ENCODE data around the gene SUSD6. TPM values are rescaled to one million over a fixed set of nuclear protein-coding genes. Genes with fewer than 3 reads are reported as not detected.

SUSD6 gene
- polyA plus RNA-seq, 1 experiment: 14.4 TPM

DNA sequence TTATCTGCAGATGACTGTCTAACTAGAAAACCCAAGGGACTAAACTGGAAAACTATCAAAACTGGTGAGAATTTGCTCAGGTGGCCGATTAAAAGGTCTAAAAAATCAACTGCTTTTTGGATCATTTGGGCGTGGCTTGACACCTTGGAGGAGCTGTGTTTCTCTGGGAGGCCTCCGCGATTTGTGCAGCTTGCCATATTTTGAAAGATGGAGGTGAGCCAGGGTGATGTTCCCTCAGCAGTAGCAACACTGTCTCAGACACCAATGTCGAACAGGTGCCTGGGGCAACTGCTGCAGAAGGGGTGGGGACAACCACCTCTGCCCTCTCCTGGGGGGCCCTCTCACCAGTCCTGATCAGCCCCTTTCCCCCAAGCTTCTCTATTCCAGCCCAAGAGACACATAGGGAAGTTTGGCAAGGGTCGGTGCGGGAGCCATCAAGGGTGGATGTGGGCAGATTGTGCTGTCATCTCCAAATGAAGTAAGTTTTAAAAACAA, 40.5 kb upstream of the SUSD6 start:
- Histone ChIP-seq H3K4me3 (ENCODE audit: low read depth, low read length) (no peak overlapping the region), H3K27ac (ENCODE audit: low read depth, low read length) (no peak overlapping the region), H3K27me3 (ENCODE audit: control insufficient read depth, insufficient read depth, low read length) (peaks cover 74% of the 10 kb centered on the region), H3K9me3 (ENCODE audit: control insufficient read depth, insufficient read depth, low read length) (peaks cover 4% of the 10 kb centered on the region; the same call in 1 of the 2 replicates)
- CTCF ChIA-PET: interaction anchor here (1.2 to 2.5 kb wide), 3 partner anchors 35 to 157 kb away, joined by 3 to 10 read pairs (median 5); no protein-coding TSS in a partner anchor
- POLR2A ChIA-PET: no interaction called here
- TF ChIP-seq, protein P1, sequence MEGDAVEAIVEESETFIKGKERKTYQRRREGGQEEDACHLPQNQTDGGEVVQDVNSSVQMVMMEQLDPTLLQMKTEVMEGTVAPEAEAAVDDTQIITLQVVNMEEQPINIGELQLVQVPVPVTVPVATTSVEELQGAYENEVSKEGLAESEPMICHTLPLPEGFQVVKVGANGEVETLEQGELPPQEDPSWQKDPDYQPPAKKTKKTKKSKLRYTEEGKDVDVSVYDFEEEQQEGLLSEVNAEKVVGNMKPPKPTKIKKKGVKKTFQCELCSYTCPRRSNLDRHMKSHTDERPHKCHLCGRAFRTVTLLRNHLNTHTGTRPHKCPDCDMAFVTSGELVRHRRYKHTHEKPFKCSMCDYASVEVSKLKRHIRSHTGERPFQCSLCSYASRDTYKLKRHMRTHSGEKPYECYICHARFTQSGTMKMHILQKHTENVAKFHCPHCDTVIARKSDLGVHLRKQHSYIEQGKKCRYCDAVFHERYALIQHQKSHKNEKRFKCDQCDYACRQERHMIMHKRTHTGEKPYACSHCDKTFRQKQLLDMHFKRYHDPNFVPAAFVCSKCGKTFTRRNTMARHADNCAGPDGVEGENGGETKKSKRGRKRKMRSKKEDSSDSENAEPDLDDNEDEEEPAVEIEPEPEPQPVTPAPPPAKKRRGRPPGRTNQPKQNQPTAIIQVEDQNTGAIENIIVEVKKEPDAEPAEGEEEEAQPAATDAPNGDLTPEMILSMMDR (IDR thresholded peaks at IDR 0.05; ENCODE audit: low read depth, low read length): no peak
- no peak for DNase-seq (ENCODE audit: low read depth, low spot score)

DNA sequence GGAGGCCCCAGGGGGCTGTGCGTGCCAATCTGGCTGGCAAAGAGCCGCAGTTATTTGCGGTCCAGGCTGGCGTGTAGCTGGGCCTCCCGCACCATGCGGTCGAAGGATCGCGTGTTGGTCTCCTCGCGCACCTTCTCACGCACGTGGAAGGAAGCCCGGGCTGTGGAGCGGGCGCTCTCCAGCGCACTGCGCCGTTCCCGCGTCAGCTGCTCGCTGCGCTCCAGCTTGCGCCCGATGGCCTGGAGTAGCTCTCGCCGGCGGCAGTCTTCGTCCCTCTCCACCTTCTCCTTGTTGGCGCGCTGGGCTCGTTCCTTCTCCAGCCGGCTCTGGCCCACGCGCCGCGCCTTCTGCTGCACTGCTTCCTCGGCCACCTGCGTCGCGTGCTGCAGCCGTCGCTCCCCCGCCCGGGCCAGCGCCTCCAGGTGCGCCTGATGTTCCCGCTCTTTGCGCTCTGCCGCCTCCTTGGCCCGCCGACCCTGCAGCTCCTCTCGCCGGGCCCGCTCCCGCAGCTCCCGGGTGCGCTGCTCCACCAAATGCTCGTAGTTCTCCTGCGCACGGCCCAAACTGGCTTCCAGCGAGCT, 39.9 kb upstream of the SUSD6 start:
- CTCF ChIA-PET: interaction anchor here (0.8 to 2.9 kb wide), 7 partner anchors 13 to 331 kb away, joined by 3 to 17 read pairs (median 4); no protein-coding TSS in a partner anchor
- peaks cover 80% of the 10 kb centered on the region for H3K27me3 ChIP-seq (ENCODE audit: control insufficient read depth, insufficient read depth, low read length)
- POLR2A ChIA-PET: interaction anchor here (1.2 kb wide), 1 partner anchor 18 kb away, joined by 3 read pairs; no protein-coding TSS in a partner anchor
- no peak for DNase-seq (ENCODE audit: low read depth, low spot score)
- no peak overlapping the region for H3K27ac ChIP-seq (ENCODE audit: low read depth, low read length)
- peaks cover 4% of the 10 kb centered on the region; the same call in 1 of the 2 replicates for H3K9me3 ChIP-seq (ENCODE audit: control insufficient read depth, insufficient read depth, low read length)
- peak overlapping the region; percentile 46; the same call in 1 of the 2 replicates for H3K4me3 ChIP-seq (ENCODE audit: low read depth, low read length)
- TF ChIP-seq, protein P1 (IDR thresholded peaks at IDR 0.05; ENCODE audit: low read depth, low read length): no peak

DNA sequence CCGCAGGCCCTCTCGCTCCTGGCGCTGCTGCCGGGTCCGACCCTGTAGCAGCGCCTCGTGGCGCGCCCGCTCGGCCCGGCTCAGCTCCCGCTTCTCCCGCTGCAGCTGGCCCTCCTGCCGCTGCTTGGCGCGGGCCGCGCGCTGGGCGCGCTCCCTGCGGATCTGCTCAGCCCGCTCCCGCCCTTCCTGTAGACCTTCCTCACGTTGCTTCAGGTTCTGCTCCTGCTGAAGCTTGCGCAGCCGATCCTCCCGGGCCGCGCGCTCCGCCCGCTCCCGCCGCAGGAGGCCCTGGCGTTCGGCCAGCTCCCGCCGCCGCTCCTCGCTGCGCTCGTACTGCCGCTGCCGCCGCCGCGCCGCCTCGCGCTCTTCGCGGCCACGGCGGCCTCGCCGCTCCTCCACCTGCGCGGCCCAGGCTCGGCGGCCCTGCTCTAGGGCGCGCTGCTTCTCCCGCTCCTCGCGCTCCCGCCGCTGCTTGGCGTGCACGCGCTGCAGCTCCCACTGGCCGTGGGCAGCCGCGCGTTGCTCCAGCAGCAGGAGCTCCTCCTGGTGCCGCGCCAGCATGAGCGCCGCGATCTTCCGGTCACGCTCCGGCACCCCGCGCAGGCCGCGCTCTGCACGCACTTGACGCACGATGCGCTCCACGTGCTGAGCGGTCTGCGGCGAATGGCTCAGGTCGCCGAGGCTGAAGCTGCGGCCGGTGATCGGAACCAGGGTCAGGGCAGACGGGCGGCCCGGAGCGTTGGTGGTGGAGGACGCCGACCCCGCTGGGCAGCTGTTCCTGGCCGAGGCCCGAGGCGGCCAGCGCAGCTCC, 39.2 kb upstream of the SUSD6 start:
- CTCF ChIA-PET: interaction anchor here (0.8 to 2.9 kb wide), 6 partner anchors 12 to 332 kb away, joined by 3 to 17 read pairs (median 4); no protein-coding TSS in a partner anchor
- peaks cover 82% of the 10 kb centered on the region for H3K27me3 ChIP-seq (ENCODE audit: control insufficient read depth, insufficient read depth, low read length)

DNA sequence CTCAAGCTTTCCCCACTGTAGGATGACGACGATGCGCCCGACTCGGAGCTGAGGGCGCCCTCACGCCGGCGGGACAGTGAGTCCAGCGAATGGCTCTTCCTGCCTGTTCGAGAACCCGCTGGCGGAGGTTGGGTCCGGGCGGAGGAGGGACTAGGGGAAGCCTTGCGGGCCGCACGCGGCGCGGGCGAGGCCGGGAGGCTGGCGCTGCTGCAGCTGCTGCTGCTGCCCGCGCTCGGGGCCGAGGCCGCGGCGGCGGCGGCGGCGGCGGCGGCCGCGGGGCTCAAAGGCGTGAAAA, 38.6 kb upstream of the SUSD6 start:
- Histone ChIP-seq H3K4me3 (ENCODE audit: low read depth, low read length) (no peak overlapping the region), H3K27ac (ENCODE audit: low read depth, low read length) (no peak overlapping the region), H3K9me3 (ENCODE audit: control insufficient read depth, insufficient read depth, low read length) (peaks cover 4% of the 10 kb centered on the region), H3K27me3 (ENCODE audit: control insufficient read depth, insufficient read depth, low read length) (peaks cover 79% of the 10 kb centered on the region)
- ChIA-PET CTCF (interaction anchor here (1.2 to 2.9 kb wide), 3 partner anchors 12 to 155 kb away, joined by 4 to 17 read pairs (median 5); no protein-coding TSS in a partner anchor), POLR2A (no interaction called here)
- no peak for DNase-seq (ENCODE audit: low read depth, low spot score)
- TF ChIP-seq, protein P1 (IDR thresholded peaks at IDR 0.05; ENCODE audit: low read depth, low read length): no peak

More for the DNA sequence above, 39.2 kb upstream of the SUSD6 start:
- POLR2A ChIA-PET: interaction anchor here (1.2 kb wide), 1 partner anchor 19 kb away, joined by 3 read pairs; no protein-coding TSS in a partner anchor
- DNase-seq (ENCODE audit: low read depth, low spot score): no peak
- Histone ChIP-seq H3K9me3 (ENCODE audit: control insufficient read depth, insufficient read depth, low read length) (peaks cover 4% of the 10 kb centered on the region), H3K27ac (ENCODE audit: low read depth, low read length) (no peak overlapping the region), H3K4me3 (ENCODE audit: low read depth, low read length) (peak overlapping the region; percentile 46)
- TF ChIP-seq, protein P1 (IDR thresholded peaks at IDR 0.05; ENCODE audit: low read depth, low read length): no peak

Measured in AG04450 (cell line).